ENCODE results near the gene LRMDA. TPM values are rescaled to one million over a fixed set of nuclear protein-coding genes. Genes with fewer than 3 reads are reported as not detected.

LRMDA gene
- polyA plus RNA-seq, 3 donors, result 39.8 to 59.6 (median 56.4) TPM

GRCh38 chr10:75722609-75723008 is 291.2 kb downstream of the LRMDA start:
- H3K27ac Mint-ChIP-seq, result no peak overlapping the region
- H3K79me2 ChIP-seq (ENCODE audit: insufficient read depth, low read length), result peaks cover 19% of the 10 kb centered on the region
- no peak overlapping the region for H2AFZ ChIP-seq (ENCODE audit: insufficient read depth, low read depth, low read length, poor library complexity, severe bottlenecking)
- H3K27me3 ChIP-seq (ENCODE audit: control insufficient read depth in 2 of 2, insufficient read depth in 2 of 2, low read length in 2 of 2), result no peaks in the 10 kb centered on the region
- no peak overlapping the region for H3K27ac ChIP-seq (ENCODE audit: low read depth in 1 of 2, low read length in 2 of 2)
- peaks cover 0 to 2% of the 10 kb centered on the region in 2 donors for H3K36me3 Mint-ChIP-seq
- no peak for DNase-seq
- H4K20me1 ChIP-seq (ENCODE audit: insufficient read depth, low read length), result peaks cover 50% of the 10 kb centered on the region
- H3K27me3 Mint-ChIP-seq (ENCODE audit: low read depth in 3 of 3), result peaks cover 0 to 2% (median 0%) of the 10 kb centered on the region in 3 donors
- H3K4me2 ChIP-seq (replicated peaks; ENCODE audit: extremely low read depth, low read length, poor library complexity, severe bottlenecking), result no peak overlapping the region
- TF ChIP-seq CTCF (IDR thresholded peaks at IDR 0.05), result no peak
- intact Hi-C loops (cut with micrococcal nuclease), result no loop called here
- no peak overlapping the region for H3K4me3 ChIP-seq (replicated peaks in 1 of 3; ENCODE audit: low read depth in 2 of 3, low read length in 3 of 3)
- no peaks in the 10 kb centered on the region for H3K36me3 ChIP-seq (replicated peaks in 1 of 2; ENCODE audit: control insufficient read depth in 1 of 2, insufficient read depth in 2 of 2, low read length in 2 of 2)
- H3K9me3 ChIP-seq (replicated peaks in 1 of 2; ENCODE audit: control insufficient read depth in 1 of 2, insufficient read depth in 1 of 2, low read length in 2 of 2), result no peaks in the 10 kb centered on the region
- no peak overlapping the region for H3K4me3 Mint-ChIP-seq
- H3K4me1 ChIP-seq (ENCODE audit: control insufficient read depth in 1 of 2, insufficient read depth in 2 of 2, low read length in 2 of 2), result peaks cover 2 to 4% of the 10 kb centered on the region in 2 donors
- H3K9ac ChIP-seq (ENCODE audit: insufficient read depth, low read length, poor library complexity, severe bottlenecking), result no peak overlapping the region
- 93% methylated on average over 2 of the region's 2 CpGs for WGBS (ENCODE audit: insufficient coverage)
- H3K9me3 Mint-ChIP-seq, result no peaks in the 10 kb centered on the region
- H3K4me1 Mint-ChIP-seq, result peaks cover 26% of the 10 kb centered on the region

- intact Hi-C loops (cut with micrococcal nuclease), result no loop called here
- peaks cover 22% of the 10 kb centered on the region for H3K4me1 Mint-ChIP-seq
Measured at GRCh38 chr10:75723319-75723980, 292.0 kb downstream of the LRMDA start.

More at GRCh38 chr10:75723319-75723980, 292.0 kb downstream of the LRMDA start:
- Histone ChIP-seq H3K4me1 (ENCODE audit: control insufficient read depth in 1 of 2, insufficient read depth in 2 of 2, low read length in 2 of 2) (peaks cover 2 to 4% of the 10 kb centered on the region in 2 donors), H3K4me2 (replicated peaks; ENCODE audit: extremely low read depth, low read length, poor library complexity, severe bottlenecking) (no peak overlapping the region), H3K36me3 (replicated peaks in 1 of 2; ENCODE audit: control insufficient read depth in 1 of 2, insufficient read depth in 2 of 2, low read length in 2 of 2) (no peaks in the 10 kb centered on the region), H3K27ac (ENCODE audit: low read depth in 1 of 2, low read length in 2 of 2) (no peak overlapping the region), H3K79me2 (ENCODE audit: insufficient read depth, low read length) (peaks cover 26% of the 10 kb centered on the region), H3K9me3 (replicated peaks in 1 of 2; ENCODE audit: control insufficient read depth in 1 of 2, insufficient read depth in 1 of 2, low read length in 2 of 2) (no peaks in the 10 kb centered on the region), H3K4me3 (replicated peaks in 1 of 3; ENCODE audit: low read depth in 2 of 3, low read length in 3 of 3) (no peak overlapping the region), H2AFZ (ENCODE audit: insufficient read depth, low read depth, low read length, poor library complexity, severe bottlenecking) (no peak overlapping the region), H4K20me1 (ENCODE audit: insufficient read depth, low read length) (peaks cover 45% of the 10 kb centered on the region), H3K27me3 (ENCODE audit: control insufficient read depth in 2 of 2, insufficient read depth in 2 of 2, low read length in 2 of 2) (no peaks in the 10 kb centered on the region), H3K9ac (ENCODE audit: insufficient read depth, low read length, poor library complexity, severe bottlenecking) (no peak overlapping the region)
- peak overlapping the region in 1 of 7 donors; percentile 46 for H3K27ac Mint-ChIP-seq
- no peak overlapping the region for H3K4me3 Mint-ChIP-seq
- peaks cover 0 to 2% of the 10 kb centered on the region in 2 donors for H3K36me3 Mint-ChIP-seq
- no peak for TF ChIP-seq CTCF (IDR thresholded peaks at IDR 0.05)
- peaks cover 0 to 2% (median 0%) of the 10 kb centered on the region in 3 donors for H3K27me3 Mint-ChIP-seq (ENCODE audit: low read depth in 3 of 3)
- 87% methylated on average over 4 of the region's 9 CpGs for WGBS (ENCODE audit: insufficient coverage)
- no peaks in the 10 kb centered on the region for H3K9me3 Mint-ChIP-seq
- no peak for DNase-seq

Data from CD14-positive monocyte (primary cell).